K562 treated with DMSO at 1 percent for 12 hours (cell line): ENCODE measurements around the gene OR7A17. TPM values are rescaled to one million over a fixed set of nuclear protein-coding genes. Genes with fewer than 3 reads are reported as not detected.

Source experiments
- total RNA-seq: library from RNA; unstranded; fragments of 300-600 nt; gene quantifications from 2 replicates; pipeline ENCODE4 v1.2.3, GENCODE V29; 2022; ENCODE audit not compliant: insufficient read depth

Gene OR7A17
- total RNA-seq: not detected in 2 replicates

DNA sequence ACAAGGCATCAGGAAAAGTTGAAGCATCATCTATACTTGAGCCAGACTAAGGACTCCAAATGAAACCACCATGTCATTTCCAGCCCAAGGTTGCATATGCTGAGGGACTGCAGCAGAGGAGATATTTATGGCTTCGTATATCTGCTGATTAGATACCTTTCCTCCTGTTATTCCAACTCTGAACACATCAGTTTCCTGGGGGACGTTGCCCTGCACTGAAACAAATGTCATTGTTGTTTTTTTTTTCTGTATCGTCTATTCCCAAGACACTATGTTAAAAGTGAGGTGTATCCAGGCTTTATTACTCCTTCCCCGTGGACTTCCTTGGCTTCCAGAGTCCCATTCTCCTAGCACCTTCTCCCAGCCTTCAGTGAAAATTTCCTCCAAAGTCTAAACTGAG is at the start of gene OR7A17:
Gene OR7A17 (minus strand): TSS at position 101 of the 400 bp plus-strand sequence. CDS start 4,777 bp downstream, outside the sequence.

DNA sequence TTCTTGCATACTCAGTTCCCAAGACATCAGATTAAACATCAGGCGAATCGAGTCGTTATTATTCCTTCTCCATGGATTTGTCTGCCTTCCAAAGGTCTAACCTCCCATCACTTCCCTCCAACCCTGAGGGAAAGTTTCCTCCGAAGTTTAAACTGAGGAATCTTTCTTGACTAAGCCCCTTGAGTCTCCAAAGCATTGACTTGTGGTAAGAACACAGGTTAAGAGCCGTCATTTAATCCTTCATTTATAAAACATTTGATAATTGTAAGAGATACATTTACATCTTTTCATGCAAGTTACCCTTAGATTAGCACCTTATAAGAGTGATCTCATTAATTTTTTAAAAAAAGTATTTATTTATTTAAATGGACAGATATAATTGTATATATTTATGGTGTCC is 37.1 kb downstream of the OR7A17 start, which contains the start of gene OR7A10:
Gene OR7A10 (minus strand): TSS at position 101 of the 400 bp plus-strand sequence. CDS start 7,045 bp downstream, outside the sequence.

GRCh38 chr19:14835011-14835410 is 50.9 kb downstream of the OR7A17 start, which contains the start of the genes OR7A5 and OR7C1:
OR7A5 (minus strand) TSS chr19:14835185; CDS start chr19:14828241, 6,944 bp downstream.
OR7C1 (minus strand) TSS chr19:14835185; CDS start chr19:14800136, 35,049 bp downstream.

Other genes starting within 250 kb of the OR7A17 start
- not detected in 2 replicates for gene ADGRE3, start 211.3 kb downstream of the OR7A17 start, total RNA-seq
- 2.6 and 11.4 TPM in 2 replicates for gene ZNF333, start 196.1 kb downstream of the OR7A17 start, total RNA-seq
- gene ADGRE2, start 107.6 kb downstream of the OR7A17 start, total RNA-seq: 2.5 and 7.5 TPM in 2 replicates
- gene OR7A5, start 50.9 kb downstream of the OR7A17 start, total RNA-seq: not detected in 2 replicates
- gene OR7C1, start 50.9 kb downstream of the OR7A17 start, total RNA-seq: not detected in 2 replicates
- not detected in 2 replicates for gene OR7A10, start 37.2 kb downstream of the OR7A17 start, total RNA-seq
- not detected in 2 replicates for gene OR7C2, start 55.4 kb upstream of the OR7A17 start, total RNA-seq
- gene SLC1A6, start 93.7 kb upstream of the OR7A17 start, total RNA-seq: not detected in 2 replicates
- 0.25 TPM in 1 of 2 replicates, not detected in the other for gene CASP14, start 163.3 kb upstream of the OR7A17 start, total RNA-seq
- gene OR1I1, start 196.1 kb upstream of the OR7A17 start, total RNA-seq: not detected in 2 replicates
- not detected in 2 replicates for gene SYDE1, start 221.3 kb upstream of the OR7A17 start, total RNA-seq